GM12864 (cell line): ENCODE measurements around the gene LOC101059915.
"Not testable (repeated sequence)": the region's sequence is repeated elsewhere in the genome, so short reads cannot be mapped to it uniquely, and the experiment has no call there.

Experiments used
- DNase-seq: peaks from one replicate; pipeline ENCODE4 v3.0.0-alpha.2; 2011; ENCODE audit warnings: low read depth
- H3K4me3 ChIP-seq: 2 replicates; pipeline ENCODE4 v1.5.1; 2011; ENCODE audit warnings: mild to moderate bottlenecking, low read depth, low read length, control low read depth
- TF ChIP-seq, protein P1 (sequence below): IDR thresholded peaks from 2 replicates; pipeline ENCODE4 v1.5.1; 2011; ENCODE audit warnings: low read depth, mild to moderate bottlenecking, moderate library complexity, low read length, control low read depth, inconsistent platforms; ENCODE audit errors: missing control alignments

The LOC101059915 gene

DNA sequence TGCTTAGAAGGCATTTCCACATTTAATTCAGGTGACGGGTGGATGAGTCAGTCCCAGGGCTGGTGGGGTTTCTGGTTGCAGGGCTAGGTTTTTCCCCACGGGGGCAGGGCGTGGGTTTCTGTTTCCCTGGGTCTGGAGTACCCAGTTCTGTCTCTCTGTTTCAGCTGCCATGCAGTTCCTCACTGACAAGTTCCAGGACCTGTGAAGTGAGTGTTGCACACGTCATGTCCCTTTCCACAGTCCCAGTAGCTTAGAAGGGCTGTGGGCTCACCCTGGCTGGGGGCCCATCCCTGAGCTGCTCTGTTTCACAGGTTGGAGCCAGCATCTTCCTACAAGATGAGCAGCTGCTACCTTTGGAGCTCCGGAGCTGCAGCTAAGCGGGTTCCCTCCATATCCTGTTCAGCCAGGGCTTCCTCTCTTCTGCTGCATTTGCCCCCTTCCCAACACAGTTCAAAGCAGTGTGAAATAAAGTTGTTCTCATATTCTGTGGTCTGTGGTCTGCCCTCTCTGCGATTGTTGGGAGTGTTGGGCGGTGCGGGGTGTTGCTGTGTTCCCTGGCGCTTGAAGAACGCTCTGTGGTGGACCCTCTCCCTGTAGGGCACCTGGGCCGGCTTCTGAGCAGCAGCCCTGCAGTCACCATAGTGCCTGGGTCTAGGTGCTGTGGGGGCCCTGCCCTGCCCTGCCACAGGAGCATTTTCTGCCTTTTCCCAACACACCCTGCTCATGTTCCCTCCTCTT lies 3.9 kb downstream of the LOC101059915 start:
- TF ChIP-seq, protein P1, sequence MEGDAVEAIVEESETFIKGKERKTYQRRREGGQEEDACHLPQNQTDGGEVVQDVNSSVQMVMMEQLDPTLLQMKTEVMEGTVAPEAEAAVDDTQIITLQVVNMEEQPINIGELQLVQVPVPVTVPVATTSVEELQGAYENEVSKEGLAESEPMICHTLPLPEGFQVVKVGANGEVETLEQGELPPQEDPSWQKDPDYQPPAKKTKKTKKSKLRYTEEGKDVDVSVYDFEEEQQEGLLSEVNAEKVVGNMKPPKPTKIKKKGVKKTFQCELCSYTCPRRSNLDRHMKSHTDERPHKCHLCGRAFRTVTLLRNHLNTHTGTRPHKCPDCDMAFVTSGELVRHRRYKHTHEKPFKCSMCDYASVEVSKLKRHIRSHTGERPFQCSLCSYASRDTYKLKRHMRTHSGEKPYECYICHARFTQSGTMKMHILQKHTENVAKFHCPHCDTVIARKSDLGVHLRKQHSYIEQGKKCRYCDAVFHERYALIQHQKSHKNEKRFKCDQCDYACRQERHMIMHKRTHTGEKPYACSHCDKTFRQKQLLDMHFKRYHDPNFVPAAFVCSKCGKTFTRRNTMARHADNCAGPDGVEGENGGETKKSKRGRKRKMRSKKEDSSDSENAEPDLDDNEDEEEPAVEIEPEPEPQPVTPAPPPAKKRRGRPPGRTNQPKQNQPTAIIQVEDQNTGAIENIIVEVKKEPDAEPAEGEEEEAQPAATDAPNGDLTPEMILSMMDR, result no peak
- DNase-seq, result no peak
- no peak overlapping the region for H3K4me3 ChIP-seq

DNA sequence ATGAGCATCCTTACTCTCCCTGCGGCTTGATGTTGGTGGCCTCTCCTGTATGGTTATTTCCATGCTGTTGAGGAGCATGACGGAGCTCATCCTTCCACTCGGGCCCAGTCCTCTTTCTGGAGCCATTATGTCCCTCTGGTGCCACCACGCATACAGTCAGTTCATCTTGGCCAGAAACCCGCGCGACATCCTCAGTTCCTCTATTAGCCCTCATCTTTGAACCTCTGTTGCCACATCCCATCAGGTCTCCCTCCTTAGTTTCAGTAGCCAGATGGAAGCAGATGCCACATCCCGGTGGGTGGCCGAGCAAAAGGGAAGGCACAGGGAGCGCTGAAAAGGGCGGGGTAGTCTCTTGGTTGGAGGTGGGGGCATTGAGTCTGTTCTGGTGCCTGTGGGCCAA lies 4.6 kb downstream of the LOC101059915 start:
- TF ChIP-seq, protein P1, result no peak
- no peak for DNase-seq
- H3K4me3 ChIP-seq, result no peak overlapping the region

DNA sequence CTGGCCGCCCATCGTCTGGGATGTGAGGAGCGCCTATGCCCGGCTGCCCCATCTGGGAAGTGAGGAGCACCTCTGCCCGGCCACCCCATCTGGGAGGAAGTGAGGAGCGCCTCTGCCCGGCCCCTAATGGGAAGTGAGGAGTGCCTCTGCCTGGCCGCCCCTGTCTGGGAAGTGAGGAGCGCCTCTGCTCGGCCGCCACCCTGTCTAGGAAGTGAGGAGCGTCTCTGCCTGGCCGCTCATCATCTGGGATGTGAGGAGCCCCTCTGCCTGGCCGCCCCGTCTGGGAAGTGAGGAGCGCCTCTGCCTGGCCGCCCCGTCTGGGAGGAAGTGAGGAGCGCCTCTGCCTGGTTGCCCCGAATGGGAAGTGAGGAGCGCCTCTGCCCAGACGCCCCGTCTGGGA lies 8.3 kb downstream of the LOC101059915 start:
- not testable (repeated sequence) for H3K4me3 ChIP-seq

DNA sequence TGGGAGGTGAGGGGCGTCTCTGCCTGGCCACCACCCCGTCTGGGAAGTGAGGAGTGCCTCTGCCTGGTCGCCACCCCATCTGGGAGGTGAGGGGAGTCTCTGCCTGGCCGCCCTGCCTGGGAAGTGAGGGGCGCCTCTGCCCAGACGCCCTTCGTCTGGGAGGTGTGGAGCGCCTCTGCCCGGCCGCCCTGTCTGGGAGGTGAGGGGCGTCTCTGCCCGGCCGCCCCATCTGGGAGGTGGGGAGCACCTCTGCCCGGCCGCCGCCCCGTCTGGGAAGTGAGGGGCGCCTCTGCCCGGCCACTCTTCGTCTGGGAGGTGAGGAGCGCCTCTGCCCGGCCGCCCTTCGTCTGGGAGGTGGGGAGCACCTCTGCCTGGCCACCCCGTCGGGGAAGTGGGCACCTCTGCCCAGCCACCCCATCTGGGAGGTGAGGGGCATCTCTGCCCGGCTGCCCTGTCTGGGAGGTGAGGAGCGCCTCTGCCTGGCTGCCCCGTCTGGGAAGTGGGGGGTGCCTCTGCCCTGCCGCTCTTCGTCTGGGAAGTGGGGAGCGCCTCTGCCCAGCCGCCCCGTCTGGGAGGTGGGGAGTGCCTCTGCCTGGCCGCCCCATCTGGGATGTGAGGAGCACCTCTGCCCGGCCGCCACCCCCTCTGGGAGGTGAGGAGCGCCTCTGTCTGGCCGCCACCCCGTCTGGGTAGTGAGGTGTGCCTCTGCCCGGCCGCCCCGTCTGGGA lies 8.9 kb downstream of the LOC101059915 start:
- not testable (repeated sequence) for DNase-seq, H3K4me3 ChIP-seq

More for the DNA sequence above, 8.3 kb downstream of the LOC101059915 start:
- DNase-seq, result not testable (repeated sequence)

DNA sequence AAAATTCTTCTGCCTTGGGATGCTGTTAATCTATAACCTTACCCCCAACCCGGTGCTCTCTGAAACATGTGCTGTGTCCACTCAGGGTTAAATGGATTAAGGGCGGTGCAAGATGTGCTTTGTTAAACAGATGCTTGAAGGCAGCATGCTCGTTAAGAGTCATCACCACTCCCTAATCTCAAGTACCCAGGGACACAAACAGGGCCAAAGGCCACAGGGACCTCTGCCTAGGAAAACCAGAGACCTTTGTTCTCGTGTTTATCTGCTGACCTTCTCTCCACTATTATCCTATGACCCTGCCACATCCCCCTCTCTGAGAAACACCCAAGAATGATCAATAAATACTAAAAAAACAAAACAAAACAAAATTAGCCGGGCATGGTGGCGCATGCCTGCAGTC lies 9.8 kb downstream of the LOC101059915 start:
- H3K4me3 ChIP-seq, result not testable (repeated sequence)

DNA sequence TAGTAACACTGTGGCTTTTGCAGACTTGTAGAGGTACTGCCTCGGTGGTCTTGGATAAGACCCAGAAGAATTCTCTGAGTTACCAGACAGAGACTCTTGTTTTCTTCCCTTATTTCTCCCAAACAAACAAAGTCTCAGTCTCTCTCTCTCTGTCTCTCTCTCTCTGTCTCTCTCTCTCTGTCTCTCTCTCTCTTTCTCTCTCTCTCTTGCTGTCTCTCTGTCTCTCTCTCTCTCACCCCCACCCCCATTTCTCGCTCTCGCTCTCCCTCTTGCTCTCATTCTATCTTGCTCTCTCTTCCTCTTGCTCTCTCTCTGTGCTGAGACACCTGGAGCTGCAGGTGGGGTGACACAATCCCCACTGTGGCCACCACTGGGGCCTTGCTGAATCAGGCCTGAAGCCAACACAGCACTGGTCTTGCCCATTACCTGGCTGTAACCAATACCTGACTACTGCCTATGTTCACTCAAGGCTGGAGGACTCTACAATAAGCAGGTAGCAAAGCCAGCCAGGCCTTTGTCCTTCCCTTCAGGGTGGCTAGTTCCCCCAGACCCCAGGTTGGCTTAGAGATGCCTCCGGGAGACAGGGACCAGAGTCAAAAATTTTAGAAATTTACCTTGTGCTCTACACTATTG lies 12.3 kb downstream of the LOC101059915 start:
- no peak overlapping the region for H3K4me3 ChIP-seq
- DNase-seq, result no peak
- TF ChIP-seq, protein P1, result no peak

More for the DNA sequence above, 9.8 kb downstream of the LOC101059915 start:
- not testable (repeated sequence) for DNase-seq

DNA sequence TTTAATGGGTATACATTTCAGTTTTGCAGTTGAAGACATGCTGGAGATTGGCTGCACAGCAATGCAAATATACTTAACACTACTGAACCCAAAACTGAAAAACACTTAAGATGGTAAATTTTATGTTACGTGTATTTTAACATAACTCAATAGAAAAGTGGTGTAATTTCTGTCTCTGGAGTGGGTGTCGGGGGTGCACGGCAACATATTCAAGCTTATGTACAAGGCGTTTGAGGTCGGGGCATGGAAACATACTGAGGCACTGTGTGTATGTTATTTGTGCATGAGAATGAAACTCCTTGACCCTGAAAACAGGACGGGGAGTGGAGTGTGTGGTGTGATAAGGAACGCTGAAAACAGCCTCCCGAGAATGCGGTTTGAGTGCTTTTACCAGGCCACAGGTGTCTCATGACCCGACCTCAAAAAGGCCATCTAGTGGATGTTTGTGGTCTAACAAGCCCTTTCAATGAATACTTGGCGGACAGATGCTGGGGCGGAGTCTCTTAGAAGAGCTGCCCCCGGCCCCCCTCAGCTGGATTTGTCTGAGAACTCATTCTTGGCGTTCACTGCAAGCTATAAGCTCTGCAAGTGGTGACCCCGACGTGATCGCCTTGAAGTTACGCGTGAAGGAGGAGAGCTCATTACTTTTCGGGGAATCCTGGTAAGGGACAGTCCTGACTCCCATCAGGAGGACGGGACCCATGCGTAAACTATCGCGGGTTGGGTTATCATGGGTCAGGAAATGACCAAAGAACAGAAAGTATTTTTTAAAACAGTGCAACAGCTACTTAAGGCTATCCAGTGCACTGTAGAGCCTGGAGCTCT lies 29.5 kb downstream of the LOC101059915 start:
- not testable (repeated sequence) for H3K4me3 ChIP-seq, DNase-seq

DNA sequence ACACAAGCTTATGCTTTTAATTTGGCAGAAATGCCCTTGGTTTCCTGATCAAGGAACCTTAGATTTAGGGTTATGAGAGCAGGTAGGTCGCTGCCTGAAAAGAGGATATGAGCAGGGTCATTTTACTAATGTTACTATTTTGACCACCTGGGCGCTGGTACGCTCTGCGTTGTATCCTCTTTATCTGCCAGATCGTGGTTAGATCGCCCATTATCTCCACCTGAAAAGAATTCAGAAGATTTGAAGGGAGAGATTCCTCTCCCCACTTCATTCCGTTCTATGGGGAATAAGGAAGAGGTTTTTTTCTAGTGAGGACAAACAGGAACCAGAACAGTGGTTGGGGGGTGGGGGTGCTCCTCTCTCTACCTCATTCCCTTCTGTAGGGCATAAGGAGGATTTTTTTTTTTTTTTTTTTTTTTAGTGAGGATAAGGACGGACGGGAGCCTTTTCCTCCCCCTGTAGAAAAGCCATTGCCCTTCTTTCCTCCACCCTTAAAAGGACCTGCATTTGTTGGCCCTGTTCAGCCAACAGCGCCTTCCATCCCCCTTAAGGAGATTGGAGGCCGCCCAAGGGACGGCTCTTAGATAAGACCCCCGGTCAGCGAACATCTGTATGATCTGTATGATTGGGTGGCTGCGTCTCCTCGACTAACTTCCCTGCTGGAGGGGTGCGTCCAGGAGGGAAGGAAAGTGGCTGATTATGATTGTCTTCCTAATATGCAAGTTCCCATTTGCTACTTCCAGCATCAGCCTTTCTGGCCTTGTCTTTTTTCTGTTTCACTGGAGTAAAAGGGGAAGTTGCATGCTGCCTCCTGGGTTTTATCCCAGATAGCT lies 30.3 kb downstream of the LOC101059915 start:
- H3K4me3 ChIP-seq, result not testable (repeated sequence)

DNA sequence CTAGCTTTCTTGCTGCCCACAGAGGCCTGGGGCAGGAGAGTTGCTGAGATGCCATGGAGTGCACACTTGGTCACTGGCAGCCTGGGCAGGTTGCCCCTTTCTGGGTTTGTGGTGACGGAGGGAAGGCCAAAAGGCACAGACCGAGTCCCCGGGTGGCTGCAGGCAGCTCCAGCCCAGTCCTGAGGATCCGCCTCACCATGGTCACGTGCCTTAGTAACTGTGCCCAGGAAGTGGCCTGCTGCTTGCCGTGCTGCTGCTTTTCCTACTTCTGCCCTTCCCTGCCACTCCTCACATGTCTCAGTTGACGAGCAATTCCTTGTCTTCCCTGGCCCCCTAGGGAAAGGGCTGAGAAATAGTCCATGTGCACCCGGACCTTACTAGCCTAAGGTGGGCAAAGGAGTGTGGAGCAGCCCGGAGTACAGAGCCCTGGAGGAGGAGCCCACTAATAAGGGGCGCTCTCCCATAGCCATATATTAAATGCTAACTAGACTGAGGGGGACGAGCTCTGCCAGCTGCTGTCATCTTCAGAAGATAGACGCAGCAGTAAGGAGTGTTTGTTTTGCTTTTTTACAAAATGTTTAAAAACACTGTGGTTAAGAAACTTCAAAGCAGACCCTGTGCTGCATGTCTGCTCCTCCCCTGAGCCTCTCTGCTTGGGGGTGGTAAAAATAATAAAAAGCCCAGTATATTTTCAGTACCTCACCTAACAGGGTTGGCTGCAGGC lies 31.1 kb downstream of the LOC101059915 start:
- H3K4me3 ChIP-seq, DNase-seq: not testable (repeated sequence)

More for the DNA sequence above, 30.3 kb downstream of the LOC101059915 start:
- DNase-seq, result not testable (repeated sequence)

DNA sequence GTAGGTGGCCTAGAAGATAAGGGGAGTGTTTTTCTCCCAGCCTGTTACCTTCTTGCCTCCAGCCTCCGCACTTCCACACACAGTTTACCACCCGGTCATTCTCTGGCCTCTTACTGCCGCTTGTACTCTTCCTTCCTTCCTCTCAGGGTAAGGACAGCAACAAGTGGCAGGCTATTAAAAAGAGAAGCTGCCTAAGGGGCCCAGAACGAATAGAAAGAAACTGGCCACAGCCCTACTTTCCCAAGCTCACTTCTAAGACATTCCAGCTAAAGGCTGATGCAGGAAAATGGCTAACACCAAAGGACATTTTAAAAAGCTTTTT lies 31.6 kb downstream of the LOC101059915 start:
- not testable (repeated sequence) for DNase-seq, H3K4me3 ChIP-seq

DNA sequence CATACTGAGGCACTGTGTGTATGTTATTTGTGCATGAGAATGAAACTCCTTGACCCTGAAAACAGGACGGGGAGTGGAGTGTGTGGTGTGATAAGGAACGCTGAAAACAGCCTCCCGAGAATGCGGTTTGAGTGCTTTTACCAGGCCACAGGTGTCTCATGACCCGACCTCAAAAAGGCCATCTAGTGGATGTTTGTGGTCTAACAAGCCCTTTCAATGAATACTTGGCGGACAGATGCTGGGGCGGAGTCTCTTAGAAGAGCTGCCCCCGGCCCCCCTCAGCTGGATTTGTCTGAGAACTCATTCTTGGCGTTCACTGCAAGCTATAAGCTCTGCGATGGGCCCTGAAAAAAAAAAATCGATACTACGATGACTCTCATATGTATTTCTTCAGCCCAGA lies 35.5 kb downstream of the LOC101059915 start:
- not testable (repeated sequence) for H3K4me3 ChIP-seq, DNase-seq

DNA sequence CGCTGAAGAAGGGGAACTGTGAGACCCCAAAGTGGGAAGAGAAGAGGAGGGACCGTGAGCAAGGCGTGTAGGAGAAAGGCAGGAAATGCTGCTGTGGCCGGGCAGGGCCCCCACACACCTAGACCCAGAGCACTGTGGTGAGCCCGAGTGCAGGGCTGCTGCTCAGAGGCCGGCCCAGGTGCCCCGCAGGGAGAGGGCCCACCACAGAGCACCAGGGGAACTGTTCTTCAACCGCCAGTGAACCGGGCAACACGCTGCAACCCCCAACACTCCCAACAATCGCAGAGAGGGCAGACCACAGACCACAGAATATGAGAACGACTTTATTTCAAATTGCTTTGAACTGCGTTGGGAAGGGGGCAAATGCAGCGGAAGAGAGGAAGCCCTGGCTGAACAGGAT lies 46.7 kb downstream of the LOC101059915 start:
- not testable (repeated sequence) for DNase-seq, H3K4me3 ChIP-seq

DNA sequence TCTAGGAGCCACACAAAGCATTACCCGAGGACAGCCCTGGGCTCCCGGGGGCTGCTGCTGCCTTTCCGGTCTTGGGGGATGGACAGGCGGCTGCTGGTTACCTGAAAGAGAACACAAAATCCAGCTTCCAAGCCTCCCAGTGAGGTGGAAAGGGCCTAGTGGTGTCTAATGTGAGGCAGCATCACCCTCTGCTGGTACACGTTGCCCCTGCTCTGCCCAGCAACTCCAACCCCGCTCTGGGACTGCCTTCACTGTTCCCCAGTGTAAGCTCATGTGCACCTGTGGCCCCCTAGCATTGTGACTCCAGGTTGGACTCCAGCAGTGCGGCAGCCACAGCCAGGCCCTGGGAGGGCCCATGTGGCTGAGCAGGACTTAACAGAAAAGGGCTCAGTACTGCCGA lies 48.2 kb downstream of the LOC101059915 start:
- not testable (repeated sequence) for H3K4me3 ChIP-seq, DNase-seq

DNA sequence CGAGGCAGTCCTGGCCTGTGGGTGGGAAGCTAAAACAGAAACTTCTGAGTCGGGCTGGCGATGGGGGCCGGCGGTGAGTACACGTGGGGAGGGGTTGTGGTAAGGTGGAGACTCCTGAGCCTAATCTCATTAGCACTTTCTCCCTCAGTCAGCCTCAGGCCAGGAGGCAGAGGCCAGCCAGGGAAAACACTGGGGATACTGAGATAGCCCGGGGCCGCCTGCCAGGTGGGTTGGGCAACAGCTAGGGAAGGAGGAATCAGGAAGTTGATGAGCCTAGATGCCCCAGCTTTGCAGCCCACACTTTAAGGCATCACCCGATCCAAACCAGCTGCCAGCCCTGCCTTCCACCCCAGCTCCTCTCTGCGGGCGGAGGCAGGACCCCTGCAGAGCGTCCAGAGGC lies 49.0 kb downstream of the LOC101059915 start:
- H3K4me3 ChIP-seq, DNase-seq: not testable (repeated sequence)
